Astrocyte of the spinal cord (primary cell): ENCODE results near the gene HMX3.

Experiments
- DNase-seq: peaks from one replicate; pipeline ENCODE4 v3.0.0; 2011; ENCODE audit warnings: low read depth, low spot score
- H3K4me3 ChIP-seq: 2 replicates; pipeline ENCODE4 v1.5.1; 2011; ENCODE audit warnings: low read depth, mild to moderate bottlenecking, low read length, moderate library complexity
- in situ Hi-C: cut with HindIII; loops from 2 replicates; pipeline ENCODE4 v1.10.0; 2017; ENCODE audit warnings: low sequenced_read_pairs
- TF ChIP-seq, protein P1 (sequence below): IDR thresholded peaks from 2 replicates; pipeline ENCODE4 v1.5.1; 2012; ENCODE audit warnings: low read depth, mild to moderate bottlenecking, low read length, inconsistent platforms

Gene HMX3

DNA sequence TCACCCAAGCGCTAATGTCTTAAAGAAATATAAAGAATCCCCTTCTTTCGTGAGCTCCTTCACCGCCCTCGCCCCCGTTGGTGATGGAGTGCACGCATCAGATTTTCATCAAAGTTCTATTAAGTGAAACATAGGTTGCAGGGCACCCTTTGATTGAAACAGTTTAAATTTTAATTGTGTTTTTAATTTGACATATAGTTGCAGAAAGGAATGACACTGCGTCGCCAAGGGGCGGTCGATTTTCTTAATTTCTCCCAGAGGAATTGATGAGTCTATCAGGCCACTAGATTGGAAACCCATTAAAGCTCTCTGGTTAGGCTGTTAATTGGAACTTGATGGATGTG lies 8.0 kb downstream of the HMX3 start:
- no peak for DNase-seq
- H3K4me3 ChIP-seq, result no peak overlapping the region
- TF ChIP-seq, protein P1, sequence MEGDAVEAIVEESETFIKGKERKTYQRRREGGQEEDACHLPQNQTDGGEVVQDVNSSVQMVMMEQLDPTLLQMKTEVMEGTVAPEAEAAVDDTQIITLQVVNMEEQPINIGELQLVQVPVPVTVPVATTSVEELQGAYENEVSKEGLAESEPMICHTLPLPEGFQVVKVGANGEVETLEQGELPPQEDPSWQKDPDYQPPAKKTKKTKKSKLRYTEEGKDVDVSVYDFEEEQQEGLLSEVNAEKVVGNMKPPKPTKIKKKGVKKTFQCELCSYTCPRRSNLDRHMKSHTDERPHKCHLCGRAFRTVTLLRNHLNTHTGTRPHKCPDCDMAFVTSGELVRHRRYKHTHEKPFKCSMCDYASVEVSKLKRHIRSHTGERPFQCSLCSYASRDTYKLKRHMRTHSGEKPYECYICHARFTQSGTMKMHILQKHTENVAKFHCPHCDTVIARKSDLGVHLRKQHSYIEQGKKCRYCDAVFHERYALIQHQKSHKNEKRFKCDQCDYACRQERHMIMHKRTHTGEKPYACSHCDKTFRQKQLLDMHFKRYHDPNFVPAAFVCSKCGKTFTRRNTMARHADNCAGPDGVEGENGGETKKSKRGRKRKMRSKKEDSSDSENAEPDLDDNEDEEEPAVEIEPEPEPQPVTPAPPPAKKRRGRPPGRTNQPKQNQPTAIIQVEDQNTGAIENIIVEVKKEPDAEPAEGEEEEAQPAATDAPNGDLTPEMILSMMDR, result no peak
- in situ Hi-C loops, result no loop called here

GRCh38 chr10:123144697-123145541 lies 9.1 kb downstream of the HMX3 start:
- TF ChIP-seq, protein P1, result no peak
- no peak for DNase-seq
- in situ Hi-C loops, result no loop called here
- no peak overlapping the region for H3K4me3 ChIP-seq

DNA sequence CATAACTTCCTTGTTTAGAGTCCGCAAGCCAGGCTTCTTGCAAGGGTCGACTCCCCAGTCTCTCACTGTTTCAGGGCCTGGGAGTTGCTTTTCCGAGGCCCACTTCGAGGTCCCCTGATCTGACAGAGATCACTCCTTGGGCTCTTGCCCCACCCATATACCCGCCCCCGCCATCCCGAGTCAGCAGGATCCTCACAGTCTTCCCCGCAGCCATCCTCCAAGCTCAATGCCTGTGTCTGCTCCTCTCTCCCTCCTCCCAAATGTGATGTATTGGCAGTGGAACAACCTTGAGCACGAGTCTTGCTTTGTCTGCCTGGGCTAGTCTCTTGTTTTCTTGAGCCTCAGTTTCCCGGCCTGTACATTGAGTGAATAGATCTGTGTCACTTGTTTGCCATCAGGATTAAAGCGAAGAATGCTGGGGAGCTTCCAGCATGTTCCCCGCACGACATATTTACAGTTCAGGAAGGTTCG lies 9.8 kb downstream of the HMX3 start:
- no peak for DNase-seq
- TF ChIP-seq, protein P1, result no peak
- in situ Hi-C loops, result no loop called here
- no peak overlapping the region for H3K4me3 ChIP-seq

DNA sequence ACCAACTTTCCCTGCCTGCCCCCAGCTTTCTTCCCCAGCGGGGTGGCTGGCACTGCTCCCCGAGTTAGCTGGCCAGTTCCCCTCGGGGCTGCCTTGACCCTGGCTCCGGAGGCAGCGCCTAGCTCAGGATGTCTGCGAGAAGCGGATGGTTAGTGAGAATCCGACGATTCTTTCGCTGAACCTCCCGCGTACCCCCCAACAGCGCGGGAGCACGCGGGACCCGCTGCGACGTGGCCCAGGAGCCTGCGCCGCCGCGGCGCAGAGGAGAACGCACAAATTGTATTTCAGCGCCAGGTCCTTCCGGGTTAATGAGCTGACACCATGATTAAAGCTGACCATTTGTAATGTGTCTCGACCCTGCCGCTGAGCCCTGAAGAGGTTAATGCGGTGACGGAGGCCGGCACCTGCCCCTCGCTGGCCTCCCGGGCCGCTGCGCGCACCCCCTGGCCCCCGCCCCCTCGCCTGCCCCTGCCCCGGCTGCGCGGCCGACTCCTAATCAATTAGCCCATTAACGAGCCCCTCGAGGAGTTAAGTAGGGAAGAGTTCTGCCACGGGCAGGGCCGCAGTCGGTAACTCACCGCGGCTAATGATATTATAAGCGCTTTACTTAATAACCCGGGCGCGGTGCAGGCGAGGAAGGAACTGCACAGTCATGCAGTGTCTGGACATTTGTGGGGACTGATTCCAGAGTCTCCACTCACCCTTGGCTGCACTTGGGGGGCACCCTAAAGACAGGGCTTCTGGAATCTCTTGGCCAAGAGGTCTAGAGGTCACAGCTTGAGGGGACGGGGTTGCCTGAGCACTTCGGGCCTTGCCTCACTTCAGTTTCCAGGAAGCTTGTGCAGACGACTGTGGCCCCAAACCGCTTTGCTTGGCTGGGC lies 10.5 kb downstream of the HMX3 start:
- H3K4me3 ChIP-seq, result no peak overlapping the region
- in situ Hi-C loops, result no loop called here
- no peak for DNase-seq
- TF ChIP-seq, protein P1, result no peak

- in situ Hi-C loops, result no loop called here
- TF ChIP-seq, protein P1, result no peak
Measured at GRCh38 chr10:123146894-123147634, 11.3 kb downstream of the HMX3 start.

More at GRCh38 chr10:123146894-123147634, 11.3 kb downstream of the HMX3 start:
- H3K4me3 ChIP-seq, result no peak overlapping the region
- DNase-seq, result no peak
